K562 treated with DMSO at 1 percent for 4 hours (cell line): Measurements from ENCODE around the gene MIER1. TPM values are rescaled to one million over a fixed set of nuclear protein-coding genes. Genes with fewer than 3 reads are reported as not detected.

Experiments
- total RNA-seq: library from RNA; unstranded; fragments of 300-600 nt; gene quantifications from 2 replicates; pipeline ENCODE4 v1.2.3, GENCODE V29; 2022; ENCODE audit not compliant: insufficient read depth

MIER1 gene
- total RNA-seq, result 13.6 and 13.8 TPM in 2 replicates

DNA sequence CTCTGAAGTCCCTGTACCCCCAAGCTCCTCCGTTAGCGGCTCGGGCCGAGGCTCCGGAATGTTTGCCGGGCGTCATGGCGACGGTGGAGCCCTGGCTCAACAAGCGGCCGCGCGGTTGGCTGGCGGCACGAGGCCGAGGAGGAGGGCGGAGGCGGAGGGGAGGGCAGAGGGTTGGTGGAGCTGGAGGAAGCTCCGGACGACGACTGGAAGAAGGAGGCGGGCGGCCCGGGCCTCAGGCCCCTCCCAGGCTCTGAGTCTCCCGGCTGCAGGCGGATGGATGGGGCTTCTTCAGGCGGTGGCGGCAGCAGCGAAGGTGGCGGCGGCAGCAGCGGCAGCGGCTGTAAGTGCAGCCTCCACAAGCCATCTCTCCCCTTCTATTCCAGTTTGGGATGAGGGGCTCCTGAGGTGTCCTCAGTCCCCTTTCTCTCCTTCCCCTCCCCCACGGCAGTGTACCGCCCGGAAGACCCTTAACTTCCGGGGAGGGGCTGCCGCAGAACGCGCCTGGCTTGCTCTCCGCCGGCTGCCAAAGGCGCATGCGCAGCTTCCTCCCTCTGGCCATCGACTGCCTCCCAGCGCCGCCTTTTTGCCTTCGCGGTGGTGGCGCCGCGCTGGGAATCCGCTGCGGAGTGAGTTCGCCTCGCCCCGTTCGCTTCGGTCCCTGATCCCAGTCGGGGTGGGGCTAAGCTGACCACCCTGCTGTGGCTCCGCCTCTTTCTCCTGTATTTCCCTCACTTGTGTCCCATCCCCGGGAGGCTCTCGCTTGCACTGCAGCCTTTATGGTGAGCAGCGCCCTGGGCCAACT, at the start of gene MIER1, which contains the start of gene DNAI4:
Gene MIER1, plus strand, starts transcription at position 235 of the 802 bp plus-strand sequence. Its CDS starts 39 bp downstream, at position 274.
Gene DNAI4, minus strand, starts transcription at position 101 of the 802 bp plus-strand sequence. Its CDS starts 25 bp downstream, at position 76.

Other genes with a start within 250 kb of the MIER1 start
- not detected in 2 replicates for gene DYNLT5, start 172.5 kb upstream of the MIER1 start, total RNA-seq
- not detected in 2 replicates for gene INSL5, start 123.7 kb upstream of the MIER1 start, total RNA-seq
- gene DNAI4, start 134 bp upstream of the MIER1 start, total RNA-seq, result 0.67 and 0.70 TPM in 2 replicates
- 3.1 and 3.2 TPM in 2 replicates for gene SLC35D1, start 129.2 kb downstream of the MIER1 start, total RNA-seq
- gene C1orf141, start 210.0 kb downstream of the MIER1 start, total RNA-seq, result not detected in 2 replicates
- gene IL23R, start 241.5 kb downstream of the MIER1 start, total RNA-seq, result 13.3 and 17.1 TPM in 2 replicates